ENCODE data around the gene DOCK4.
"Not testable (repeated sequence)": the region's sequence is repeated elsewhere in the genome, so short reads cannot be mapped to it uniquely, and the experiment has no call there.

Gene DOCK4

DNA sequence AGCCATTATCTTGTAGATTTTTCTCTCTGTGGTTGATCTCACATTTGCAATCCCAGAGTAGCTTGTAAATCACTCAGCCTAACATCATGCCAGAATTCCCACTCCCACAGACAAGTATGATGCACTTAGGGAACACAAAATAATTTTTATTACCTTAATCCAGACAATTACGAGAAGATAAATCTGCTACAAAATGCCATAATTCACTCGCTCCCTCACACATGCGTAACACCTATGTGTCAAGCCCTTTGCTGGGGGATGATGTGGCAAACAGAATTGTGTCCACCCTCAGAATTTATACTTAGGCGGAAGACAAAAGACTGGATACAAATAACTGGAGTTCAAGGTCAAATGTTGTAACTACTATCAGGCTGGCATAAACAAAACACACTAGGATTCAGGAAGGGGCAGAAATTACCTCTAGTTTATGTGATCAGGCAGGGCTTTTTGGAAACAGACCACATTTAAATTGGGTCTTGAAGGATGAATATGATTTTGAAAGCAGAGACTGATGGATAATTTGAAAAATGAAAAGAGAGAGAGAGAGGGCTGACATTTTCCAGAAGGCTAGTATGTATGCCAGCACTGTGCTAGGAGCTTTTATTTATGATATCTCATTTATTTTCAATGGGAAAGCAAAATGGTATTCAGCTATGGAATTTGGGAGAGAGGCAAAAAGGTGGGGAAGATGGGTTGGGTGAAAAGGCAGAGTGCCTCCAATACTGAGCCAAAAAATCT lies 69.8 kb downstream of the DOCK4 start:
- no peak for DNase-seq (ENCODE audit: low read depth in 3 of 3)

- no peak for DNase-seq (ENCODE audit: low read depth in 3 of 3)
Observed at GRCh38 chr7:112135815-112136214, 70.4 kb downstream of the DOCK4 start.

GRCh38 chr7:112134039-112134438 lies 72.2 kb downstream of the DOCK4 start:
- no peak for DNase-seq (ENCODE audit: low read depth in 3 of 3)

DNA sequence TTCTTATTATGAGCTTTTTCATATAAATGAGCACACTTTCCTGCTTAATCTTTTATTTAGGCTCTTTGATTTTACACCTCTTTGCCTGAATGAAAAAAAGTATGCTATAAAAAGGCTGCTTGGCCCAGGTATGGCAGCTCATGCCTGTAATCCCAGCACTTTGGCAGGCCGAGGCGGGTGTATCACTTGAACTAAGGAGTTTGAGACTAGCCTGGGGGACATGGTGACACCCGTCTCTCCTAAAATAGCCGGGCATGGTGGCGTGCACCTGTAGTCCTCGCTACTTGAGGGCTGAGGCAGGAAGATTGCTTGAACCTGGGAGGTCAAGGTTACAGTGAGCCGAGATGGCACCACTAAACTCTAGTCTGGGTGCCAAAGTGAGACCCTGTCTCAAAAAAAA lies 72.9 kb downstream of the DOCK4 start:
- no peak for DNase-seq (ENCODE audit: low read depth in 3 of 3)

DNA sequence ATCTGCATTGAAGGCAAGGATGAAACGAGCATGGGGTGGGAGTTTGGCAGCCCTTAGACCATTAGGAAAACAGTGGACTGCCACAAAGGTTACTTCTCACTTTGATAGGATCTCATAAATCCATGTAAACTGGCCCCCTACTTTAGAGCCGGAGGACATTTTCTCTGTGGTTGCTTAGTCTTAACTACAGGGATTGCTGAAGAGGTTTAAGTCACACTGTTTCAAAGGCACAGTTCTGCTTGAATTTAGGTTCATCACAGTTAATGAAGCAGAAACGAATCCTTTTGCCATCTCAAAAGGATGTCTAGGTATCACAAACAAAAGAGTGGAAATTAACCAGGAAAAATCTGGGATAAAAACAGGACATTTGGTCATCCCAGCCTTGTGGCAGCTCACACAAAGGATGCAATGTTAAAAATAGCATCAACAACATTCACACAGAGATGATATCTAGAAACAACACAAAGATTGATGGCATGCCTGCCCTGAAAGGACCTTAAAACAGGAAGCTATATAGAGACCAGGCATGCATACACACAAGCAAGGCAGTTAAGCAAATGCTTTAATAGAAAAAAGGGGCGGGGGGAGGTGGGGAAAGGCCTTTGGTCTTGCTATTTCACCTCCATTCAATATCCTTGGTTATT lies 74.0 kb downstream of the DOCK4 start:
- no peak for DNase-seq (ENCODE audit: low read depth in 3 of 3)

GRCh38 chr7:112130729-112131410 lies 75.3 kb downstream of the DOCK4 start:
- no peak for DNase-seq (ENCODE audit: low read depth in 3 of 3)

DNA sequence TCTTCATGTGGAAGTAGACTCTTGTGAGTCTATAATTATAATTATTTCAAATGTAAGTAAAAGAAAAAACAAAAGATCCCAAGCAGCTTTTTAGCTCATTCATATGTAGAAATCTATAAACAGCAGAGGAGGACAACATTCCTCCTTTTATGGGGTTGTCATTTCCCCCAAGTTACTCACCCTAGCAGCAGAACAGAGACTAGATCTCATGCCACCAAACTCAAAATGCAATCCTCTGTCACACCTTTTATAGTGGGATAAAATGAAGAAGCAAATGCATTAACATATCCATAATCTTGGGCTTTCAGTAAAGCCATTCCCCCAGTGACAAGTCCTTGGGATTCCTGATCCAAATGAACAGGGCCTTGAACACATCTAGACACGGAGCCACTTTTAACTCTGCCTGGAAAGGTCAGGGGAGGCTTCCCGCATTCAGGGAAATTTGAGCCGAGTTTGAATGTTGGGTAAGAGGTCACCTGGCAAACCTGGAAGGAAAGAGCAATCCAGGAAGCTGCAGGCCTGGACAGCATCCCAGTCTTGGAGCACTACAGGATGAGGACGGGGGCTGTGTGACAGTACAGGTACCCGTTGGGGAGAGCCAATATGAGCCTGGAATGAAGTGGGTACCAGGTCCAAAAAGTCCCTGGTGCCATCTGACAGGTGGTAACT lies 76.4 kb downstream of the DOCK4 start:
- DNase-seq (ENCODE audit: low read depth in 3 of 3) = no peak

- not testable (repeated sequence) for DNase-seq (ENCODE audit: low read depth in 3 of 3)
Observed at GRCh38 chr7:112128461-112129425, 77.5 kb downstream of the DOCK4 start.

- DNase-seq (ENCODE audit: low read depth in 3 of 3) = not testable (repeated sequence)
Observed at GRCh38 chr7:112128041-112128440, 78.2 kb downstream of the DOCK4 start.

DNA sequence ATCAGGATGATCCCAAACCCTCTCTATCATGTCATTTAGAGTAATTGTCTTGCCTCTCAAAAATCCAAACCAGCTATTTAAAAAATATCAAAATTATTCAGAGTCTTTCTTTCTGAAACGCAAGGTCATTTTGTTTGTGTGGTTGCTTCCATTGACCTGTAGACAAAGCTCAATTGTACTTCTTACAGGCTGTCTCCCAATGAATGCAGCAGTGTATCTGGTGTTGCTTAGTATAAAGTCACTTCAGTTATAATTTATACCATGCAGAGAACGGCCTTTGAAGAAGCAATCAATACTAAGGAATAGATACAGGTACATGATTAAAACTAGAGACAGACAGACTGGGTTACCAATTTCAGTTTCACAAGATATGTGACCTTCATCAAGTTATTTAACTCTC lies 80.9 kb downstream of the DOCK4 start:
- DNase-seq (ENCODE audit: low read depth in 3 of 3) = no peak

DNA sequence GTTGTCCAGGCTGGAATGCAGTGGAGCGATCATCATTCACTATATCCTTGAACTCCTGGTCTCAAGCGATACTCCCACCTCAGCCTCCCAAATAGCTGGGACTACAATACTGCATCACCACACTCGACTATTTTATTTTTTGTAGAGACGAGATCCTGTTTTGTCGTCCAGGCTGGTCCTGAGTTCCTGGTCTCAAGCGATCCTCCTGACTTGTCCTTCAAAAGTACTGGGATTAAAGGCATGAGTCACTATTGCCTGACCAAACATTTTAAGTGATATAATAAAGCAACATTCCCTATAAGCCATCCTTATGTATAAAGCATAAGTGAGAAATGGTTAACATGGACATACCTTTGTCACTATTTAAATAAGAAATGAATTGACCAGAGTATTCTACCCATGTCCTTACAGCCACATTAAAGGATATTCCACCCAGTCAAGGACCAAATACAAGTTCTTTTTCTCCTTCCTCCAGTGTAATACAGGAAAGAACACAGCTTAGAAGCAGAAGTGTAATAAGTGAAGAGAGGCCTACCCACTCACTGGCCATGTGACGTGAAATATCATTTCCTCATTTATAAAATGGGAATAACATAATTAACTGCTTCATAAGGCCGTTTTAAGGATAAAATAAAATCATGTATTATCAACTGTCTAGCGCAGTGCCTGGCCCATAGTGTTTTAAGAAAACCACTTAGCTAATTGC lies 82.0 kb downstream of the DOCK4 start:
- no peak for DNase-seq (ENCODE audit: low read depth in 3 of 3)

- DNase-seq (ENCODE audit: low read depth in 3 of 3) = no peak
Observed at GRCh38 chr7:112122798-112123197, 83.4 kb downstream of the DOCK4 start.

DNA sequence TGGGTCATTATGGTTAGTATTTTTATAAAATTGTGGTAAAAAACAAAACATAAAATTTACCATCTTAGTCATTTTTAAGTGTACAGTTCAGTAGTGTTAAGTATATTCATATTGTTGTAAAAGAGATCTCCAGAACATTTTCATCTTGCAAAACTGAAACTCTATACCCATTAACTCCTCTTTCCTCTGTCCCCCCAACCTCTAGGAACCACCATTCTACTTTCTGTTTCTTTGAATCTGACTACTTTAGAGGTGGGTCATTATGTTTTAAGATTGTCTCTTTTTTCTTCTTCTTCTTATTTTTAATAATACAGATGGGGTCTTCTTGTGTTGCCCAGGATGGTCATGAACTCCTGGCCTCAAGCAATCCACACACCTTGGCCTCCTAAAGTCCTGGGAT lies 84.1 kb downstream of the DOCK4 start:
- DNase-seq (ENCODE audit: low read depth in 3 of 3) = no peak

DNA sequence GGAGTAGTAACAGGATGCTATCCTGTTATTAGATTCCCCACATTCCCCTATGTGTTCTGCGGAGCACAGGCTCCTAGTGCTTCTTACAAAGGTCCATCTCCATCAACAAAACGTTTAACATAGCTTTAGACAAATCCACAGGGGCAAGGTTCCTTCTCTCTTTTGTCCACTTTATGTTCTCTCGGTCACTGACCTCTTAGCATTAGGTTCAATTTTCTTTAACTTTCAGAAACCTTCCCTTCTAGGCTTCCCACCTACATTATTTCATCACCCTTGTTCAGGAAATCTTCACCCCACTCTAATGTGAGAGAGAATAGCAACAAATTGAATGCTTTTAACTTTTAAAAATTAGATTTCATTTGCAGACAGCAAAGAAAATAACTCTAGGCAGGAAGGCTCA lies 84.9 kb downstream of the DOCK4 start:
- DNase-seq (ENCODE audit: low read depth in 3 of 3) = no peak

- no peak for DNase-seq (ENCODE audit: low read depth in 3 of 3)
Observed at GRCh38 chr7:112120696-112121217, 85.4 kb downstream of the DOCK4 start.

GRCh38 chr7:112118581-112119566 lies 87.3 kb downstream of the DOCK4 start:
- no peak for DNase-seq (ENCODE audit: low read depth in 3 of 3)

- DNase-seq (ENCODE audit: low read depth in 3 of 3) = no peak
Observed at GRCh38 chr7:112116894-112117293, 89.3 kb downstream of the DOCK4 start.

- DNase-seq (ENCODE audit: low read depth in 3 of 3) = no peak
Observed at GRCh38 chr7:112116358-112116757, 89.8 kb downstream of the DOCK4 start.

GRCh38 chr7:112115880-112116279 lies 90.3 kb downstream of the DOCK4 start:
- no peak for DNase-seq (ENCODE audit: low read depth in 3 of 3)

Measured in stimulated activated CD4-positive, alpha-beta T cell treated with anti-CD3 and anti-CD28 coated beads, TNF-alpha, amount 100 ng/mL, for 24 hours (primary cell).